ENCODE measurements around the gene RBM20. TPM values are rescaled to one million over a fixed set of nuclear protein-coding genes. Genes with fewer than 3 reads are reported as not detected.

Gene RBM20
- total RNA-seq, 1 donor from 2014 or later: 1.5 TPM

GRCh38 chr10:110681023-110681681, 37.0 kb downstream of the RBM20 start:
- no peak overlapping the region for H3K4me3 Mint-ChIP-seq (ENCODE audit: low read depth)
- H3K4me1 Mint-ChIP-seq (ENCODE audit: low read depth): peaks cover 11% of the 10 kb centered on the region
- peaks cover 29% of the 10 kb centered on the region for H3K27me3 Mint-ChIP-seq
- peak; percentile 80 for TF ChIP-seq CTCF (IDR thresholded peaks at IDR 0.05; ENCODE audit: unreplicated experiment)
- H3K9me3 Mint-ChIP-seq (ENCODE audit: low read depth): no peaks in the 10 kb centered on the region
- H3K36me3 Mint-ChIP-seq (ENCODE audit: insufficient read depth): no peaks in the 10 kb centered on the region
- peak overlapping the region; percentile 6 for H3K27ac Mint-ChIP-seq
- DNase-seq (ENCODE audit: low spot score, unreplicated experiment): peak; percentile 47

GRCh38 chr10:110682348-110682747, 38.2 kb downstream of the RBM20 start:
- peaks cover 11% of the 10 kb centered on the region for H3K4me1 Mint-ChIP-seq (ENCODE audit: low read depth)
- peaks cover 29% of the 10 kb centered on the region for H3K27me3 Mint-ChIP-seq
- TF ChIP-seq CTCF (IDR thresholded peaks at IDR 0.05; ENCODE audit: unreplicated experiment): no peak
- H3K4me3 Mint-ChIP-seq (ENCODE audit: low read depth): no peak overlapping the region
- H3K9me3 Mint-ChIP-seq (ENCODE audit: low read depth): no peaks in the 10 kb centered on the region
- H3K27ac Mint-ChIP-seq: no peak overlapping the region
- H3K36me3 Mint-ChIP-seq (ENCODE audit: insufficient read depth): no peaks in the 10 kb centered on the region
- no peak for DNase-seq (ENCODE audit: low spot score, unreplicated experiment)

GRCh38 chr10:110684800-110685446, 40.8 kb downstream of the RBM20 start:
- DNase-seq (ENCODE audit: low spot score, unreplicated experiment): no peak
- no peak for TF ChIP-seq CTCF (IDR thresholded peaks at IDR 0.05; ENCODE audit: unreplicated experiment)
- peaks cover 10% of the 10 kb centered on the region for H3K4me1 Mint-ChIP-seq (ENCODE audit: low read depth)
- H3K36me3 Mint-ChIP-seq (ENCODE audit: insufficient read depth): no peaks in the 10 kb centered on the region
- no peak overlapping the region for H3K4me3 Mint-ChIP-seq (ENCODE audit: low read depth)
- H3K9me3 Mint-ChIP-seq (ENCODE audit: low read depth): no peaks in the 10 kb centered on the region
- H3K27me3 Mint-ChIP-seq: peaks cover 29% of the 10 kb centered on the region
- peak overlapping the region; percentile 30 for H3K27ac Mint-ChIP-seq

- Mint-ChIP-seq H3K27ac (no peak overlapping the region), H3K36me3 (ENCODE audit: insufficient read depth) (no peaks in the 10 kb centered on the region), H3K4me1 (ENCODE audit: low read depth) (no peaks in the 10 kb centered on the region), H3K9me3 (ENCODE audit: low read depth) (peaks cover 3% of the 10 kb centered on the region), H3K27me3 (peaks cover 29% of the 10 kb centered on the region), H3K4me3 (ENCODE audit: low read depth) (no peak overlapping the region)
- TF ChIP-seq CTCF (IDR thresholded peaks at IDR 0.05; ENCODE audit: unreplicated experiment): no peak
- DNase-seq (ENCODE audit: low spot score, unreplicated experiment): no peak
These were observed 41.9 kb downstream of the RBM20 start for GRCh38 chr10:110686047-110686446.

- Mint-ChIP-seq H3K4me3 (ENCODE audit: low read depth) (no peak overlapping the region), H3K4me1 (ENCODE audit: low read depth) (no peaks in the 10 kb centered on the region), H3K9me3 (ENCODE audit: low read depth) (peaks cover 8% of the 10 kb centered on the region), H3K36me3 (ENCODE audit: insufficient read depth) (no peaks in the 10 kb centered on the region), H3K27me3 (peaks cover 29% of the 10 kb centered on the region), H3K27ac (no peak overlapping the region)
- TF ChIP-seq CTCF (IDR thresholded peaks at IDR 0.05; ENCODE audit: unreplicated experiment): no peak
- DNase-seq (ENCODE audit: low spot score, unreplicated experiment): no peak
These were observed 42.8 kb downstream of the RBM20 start for GRCh38 chr10:110686949-110687348.

Data from progenitor cell of endocrine pancreas (in vitro differentiated cells).